GM18517 (cell line): ENCODE data around the gene NIFK.
"Not testable (repeated sequence)": the region's sequence is repeated elsewhere in the genome, so short reads cannot be mapped to it uniquely, and the experiment has no call there.

ENCODE experiments used
- ATAC-seq: cut with Tn5 transposase; IDR thresholded peaks from one replicate; pipeline ENCODE4 v1.9.1; 2021; ENCODE audit warnings: mild to moderate bottlenecking, moderate library complexity; ENCODE audit not compliant: unreplicated experiment

Gene NIFK

DNA sequence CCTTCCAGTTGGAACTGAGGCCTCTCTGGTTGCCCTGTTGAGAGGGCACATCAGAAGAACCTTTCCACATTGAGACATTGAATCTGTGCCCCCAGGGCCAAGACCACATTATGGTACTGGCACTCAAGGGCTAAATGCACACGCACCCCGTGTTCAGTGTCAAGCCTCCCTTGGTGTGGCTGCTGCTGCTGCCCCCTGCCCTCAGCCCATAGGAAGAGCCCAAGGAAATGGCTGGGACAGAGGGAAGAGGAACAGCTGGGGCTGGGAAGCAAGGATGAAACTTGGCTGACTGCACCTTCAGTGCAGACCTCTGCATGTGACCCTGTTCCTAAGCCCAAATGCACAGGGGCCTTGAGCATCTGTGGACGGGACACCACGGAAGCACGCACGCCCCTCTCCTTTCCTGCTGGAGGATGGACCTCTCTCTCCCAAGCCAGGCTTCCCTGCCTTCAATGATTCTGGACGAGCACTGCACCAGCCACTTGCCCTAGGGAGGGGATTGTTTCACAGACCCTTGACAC is 40.2 kb downstream of the NIFK start:
- no peak for ATAC-seq

DNA sequence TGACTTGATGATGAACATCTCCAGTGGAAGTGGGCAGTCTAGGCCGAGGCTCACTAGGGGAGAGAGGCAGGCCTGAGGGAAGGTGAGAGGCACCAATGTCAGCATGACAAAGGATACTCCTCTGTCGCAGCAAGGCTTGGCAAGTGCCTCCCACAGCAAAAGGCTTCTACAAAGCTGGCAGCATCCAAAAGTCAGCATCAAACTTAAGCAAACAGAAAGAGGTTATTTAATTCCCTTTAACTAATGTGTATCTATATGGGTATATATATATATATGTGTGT is 41.6 kb downstream of the NIFK start:
- ATAC-seq: no peak

- no peak for ATAC-seq
These were observed 42.1 kb downstream of the NIFK start for GRCh38 chr2:121694398-121695170.

DNA sequence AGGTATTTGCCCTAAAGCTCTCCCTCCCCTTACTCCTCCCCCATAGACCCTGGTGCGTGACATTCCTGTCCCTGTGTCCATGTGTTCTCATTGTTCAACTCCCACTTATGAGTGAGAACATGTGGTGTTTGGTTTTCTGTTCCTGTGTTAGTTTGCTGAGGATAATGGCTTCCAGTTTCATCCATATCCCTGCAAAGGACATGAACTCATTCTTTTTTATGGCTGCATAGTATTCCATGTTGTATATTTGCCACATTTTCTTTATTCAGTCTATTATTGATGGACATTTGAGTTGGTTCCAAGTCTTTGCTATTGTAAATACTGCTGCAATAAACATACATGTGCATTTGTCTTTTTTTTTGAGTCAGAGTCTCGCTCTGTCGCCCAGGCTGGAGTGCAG is 46.1 kb downstream of the NIFK start:
- ATAC-seq: not testable (repeated sequence)

GRCh38 chr2:121690095-121690494 is 46.6 kb downstream of the NIFK start:
- no peak for ATAC-seq

DNA sequence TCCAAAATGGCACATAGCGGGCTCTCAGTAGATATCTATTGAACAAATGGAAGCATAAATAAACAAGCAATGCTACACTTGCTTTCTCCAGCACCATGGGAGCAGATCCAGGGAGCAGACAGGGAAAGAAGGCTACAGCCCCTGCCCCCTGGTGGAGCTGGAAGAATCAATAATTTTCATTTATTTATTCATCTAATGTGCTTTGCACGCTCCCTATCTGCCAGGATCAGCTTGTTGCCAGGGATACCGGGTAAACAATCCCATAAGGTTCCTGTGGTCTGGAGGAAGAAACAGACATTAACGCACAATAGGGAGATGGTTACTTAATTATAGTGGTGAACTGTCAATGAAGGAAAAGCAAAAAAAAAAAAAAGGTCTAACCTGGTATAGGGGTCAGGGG is 47.3 kb downstream of the NIFK start:
- ATAC-seq: no peak

GRCh38 chr2:121688820-121689219 is 47.9 kb downstream of the NIFK start:
- ATAC-seq: no peak

DNA sequence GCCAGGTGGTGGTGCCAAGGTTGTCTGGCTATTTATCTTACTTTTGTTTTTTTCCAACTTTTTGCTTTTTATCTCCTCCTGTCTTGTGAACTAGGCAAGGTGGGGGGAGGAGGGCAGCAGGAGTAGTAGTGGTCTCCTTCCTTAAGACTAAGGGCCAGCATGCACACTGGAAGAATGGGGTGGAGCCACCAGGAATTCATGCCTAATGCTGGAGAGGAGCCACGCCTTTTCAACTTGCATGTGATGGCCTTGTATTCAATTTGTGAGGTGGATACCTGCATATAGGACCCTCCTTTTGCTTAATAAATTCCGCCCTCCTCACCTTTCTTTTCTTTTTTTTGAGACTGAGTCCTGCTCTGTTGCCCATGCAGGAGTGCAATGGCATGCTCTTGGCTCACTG is 49.8 kb downstream of the NIFK start:
- ATAC-seq: no peak

- ATAC-seq: no peak
These were observed 50.5 kb downstream of the NIFK start for GRCh38 chr2:121686218-121686617.

- ATAC-seq: no peak
These were observed 54.0 kb downstream of the NIFK start for GRCh38 chr2:121682396-121683298.

GRCh38 chr2:121677855-121678254 is 58.8 kb downstream of the NIFK start:
- no peak for ATAC-seq
